Nucleus accumbens (tissue), 56 donors: ENCODE data around the gene LRCH1.
A peak's percentile ranks its signal among the peaks of the same experiment; 100 is the strongest.

ENCODE experiments used
- DNase-seq, 56 donors: peaks; one replicate each; lab custom pipeline; 2025; lab: John Stamatoyannopoulos, UW

Gene LRCH1

DNA sequence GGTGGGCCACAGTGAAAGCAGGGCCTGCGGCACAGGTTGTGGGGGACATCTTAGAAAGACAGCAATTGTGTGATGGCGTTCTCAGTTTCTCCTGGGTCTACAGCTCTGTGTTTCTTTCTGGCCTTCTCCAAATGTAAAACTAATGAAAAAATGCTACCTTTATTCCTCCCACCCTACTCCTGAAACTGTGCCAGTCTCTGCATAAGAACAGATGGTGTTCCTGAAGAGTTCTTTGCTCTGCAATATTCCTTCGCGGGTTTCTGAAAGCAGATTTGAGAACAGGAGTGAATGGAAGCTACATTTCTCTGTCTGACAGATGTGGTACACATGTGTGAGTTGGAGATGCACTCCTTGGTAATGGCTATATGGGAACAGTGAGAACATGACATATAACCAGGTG, 18.0 kb upstream of the LRCH1 start:
- no peak for DNase-seq

DNA sequence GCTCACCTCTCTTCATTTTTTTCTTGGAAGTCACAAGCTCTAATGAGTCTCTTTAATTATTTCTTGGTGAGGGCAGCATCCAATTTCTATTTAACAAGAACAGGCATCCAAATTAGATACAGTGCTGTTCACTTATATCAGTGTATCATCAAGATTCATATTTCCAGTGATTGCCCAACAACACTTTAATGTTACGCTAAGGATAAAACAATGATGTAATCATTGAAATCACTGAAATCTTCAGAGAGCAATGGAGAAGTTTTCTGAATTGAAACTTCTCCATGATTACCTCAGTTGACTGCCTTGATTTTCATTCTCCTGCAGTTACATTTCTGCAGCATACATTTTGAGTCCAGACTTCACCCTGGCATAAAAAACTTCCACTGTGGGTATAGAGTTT, 17.1 kb upstream of the LRCH1 start:
- no peak for DNase-seq

DNA sequence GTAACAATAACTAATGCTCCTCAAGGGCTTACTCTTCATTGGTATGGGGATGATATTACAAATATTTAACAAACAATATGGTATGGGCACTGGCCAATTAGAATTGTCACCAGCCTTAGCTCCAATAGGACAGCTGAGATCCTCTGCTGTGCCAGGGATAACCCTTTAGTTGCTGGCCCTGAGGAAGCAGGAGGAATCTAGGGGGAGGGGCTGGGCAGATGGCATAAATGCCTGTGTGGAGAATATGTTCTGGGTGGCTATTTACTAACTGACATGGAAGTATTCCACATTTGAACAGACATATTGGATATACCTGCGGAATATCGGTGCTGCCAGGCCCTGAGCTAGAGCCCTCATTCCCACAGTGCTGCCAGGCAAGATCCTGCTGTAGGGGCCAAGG, 16.6 kb upstream of the LRCH1 start:
- no peak for DNase-seq

DNA sequence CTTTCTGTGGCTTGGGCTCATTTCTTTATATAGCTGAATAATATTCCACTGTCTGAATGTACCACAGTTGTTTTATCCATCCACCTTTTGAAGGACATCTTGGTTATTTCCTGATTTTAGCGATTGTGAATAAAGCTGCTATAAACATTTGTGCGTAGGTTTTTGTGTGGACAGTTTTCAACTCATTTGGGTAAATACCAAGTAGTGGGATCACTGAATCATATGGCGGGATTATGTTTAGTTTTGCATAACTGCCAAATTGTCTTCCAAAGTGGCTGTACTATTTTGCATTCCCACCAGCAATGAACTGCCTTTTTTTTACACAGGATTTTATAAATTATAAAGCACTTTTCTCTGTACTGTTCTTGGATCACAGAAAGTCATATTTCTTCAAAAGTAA, 13.7 kb upstream of the LRCH1 start:
- no peak for DNase-seq

DNA sequence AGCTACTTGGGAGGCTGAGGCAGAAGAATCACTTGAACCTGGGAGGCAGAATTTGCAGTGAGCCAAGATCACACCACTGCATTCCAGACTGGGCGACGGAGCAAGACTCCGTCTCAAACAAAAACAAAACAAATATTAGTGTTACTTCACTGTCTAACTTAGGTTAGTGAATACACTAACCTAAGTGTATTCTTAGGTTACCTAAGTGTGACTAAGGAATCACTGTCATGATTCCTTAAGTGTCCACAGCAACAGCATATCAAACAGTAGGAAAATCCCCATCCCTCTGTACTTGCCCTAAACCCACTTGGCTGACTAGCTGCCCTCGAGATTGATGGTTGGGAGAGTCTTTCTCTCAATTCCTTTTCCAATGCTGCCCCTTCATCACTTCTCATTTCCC, 11.8 kb upstream of the LRCH1 start:
- no peak for DNase-seq

DNA sequence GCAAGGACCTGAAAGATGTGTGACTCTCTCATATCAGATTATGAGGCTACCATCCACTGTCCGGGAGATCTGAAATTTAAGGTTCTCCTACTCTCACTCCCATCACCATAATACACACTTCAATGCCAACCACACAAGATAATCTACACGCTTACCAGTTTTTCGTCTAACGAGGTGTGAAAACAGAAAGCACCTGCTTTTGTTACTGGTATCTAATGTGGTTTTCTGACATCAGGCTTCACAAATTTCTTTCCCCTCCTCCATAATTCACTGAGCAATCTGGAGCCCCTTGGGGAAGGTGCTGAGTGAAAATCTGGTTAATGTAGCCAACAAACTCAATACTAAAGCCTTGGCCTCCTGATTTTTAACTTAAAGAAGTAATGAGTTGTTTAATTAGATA, 10.1 kb upstream of the LRCH1 start:
- no peak for DNase-seq

DNA sequence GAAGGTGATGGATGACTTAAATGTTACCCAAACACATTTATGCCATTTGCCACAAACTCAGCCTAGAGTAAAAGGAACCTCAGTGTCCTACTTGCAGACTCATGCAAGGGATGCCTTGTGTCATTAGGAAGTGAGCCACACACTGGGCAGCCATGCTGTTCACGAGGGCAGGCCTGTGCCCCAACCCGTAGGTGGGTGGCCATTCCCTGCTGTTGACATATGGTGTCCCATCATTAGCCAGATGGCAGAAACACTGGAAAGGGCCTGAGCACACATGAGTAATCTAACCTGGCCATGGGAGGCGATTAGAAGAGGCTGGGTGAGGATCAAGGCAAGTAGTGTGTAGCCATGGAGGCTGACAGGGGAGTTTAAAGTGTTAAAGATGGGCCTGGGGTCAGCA, 9.7 kb upstream of the LRCH1 start:
- DNase-seq, result no peak

DNA sequence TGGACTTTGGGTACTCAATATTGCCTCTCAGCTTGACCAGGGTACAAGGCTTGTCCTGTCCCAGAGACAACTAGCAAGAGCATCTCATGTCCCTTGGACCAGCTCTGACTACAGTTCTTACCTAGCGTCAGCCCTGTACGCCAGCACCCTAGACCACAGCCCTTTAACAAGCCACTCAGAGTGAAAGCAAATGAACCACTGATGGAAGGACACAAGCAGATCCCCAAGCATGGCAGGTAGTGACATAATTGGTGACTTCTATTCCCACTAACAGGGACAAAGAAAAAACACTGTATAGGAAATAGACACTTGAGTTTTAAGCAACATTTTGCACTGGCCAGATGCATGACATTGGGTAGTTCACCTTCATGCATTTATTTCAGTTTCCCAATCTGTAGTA, 8.8 kb upstream of the LRCH1 start:
- DNase-seq, result no peak

DNA sequence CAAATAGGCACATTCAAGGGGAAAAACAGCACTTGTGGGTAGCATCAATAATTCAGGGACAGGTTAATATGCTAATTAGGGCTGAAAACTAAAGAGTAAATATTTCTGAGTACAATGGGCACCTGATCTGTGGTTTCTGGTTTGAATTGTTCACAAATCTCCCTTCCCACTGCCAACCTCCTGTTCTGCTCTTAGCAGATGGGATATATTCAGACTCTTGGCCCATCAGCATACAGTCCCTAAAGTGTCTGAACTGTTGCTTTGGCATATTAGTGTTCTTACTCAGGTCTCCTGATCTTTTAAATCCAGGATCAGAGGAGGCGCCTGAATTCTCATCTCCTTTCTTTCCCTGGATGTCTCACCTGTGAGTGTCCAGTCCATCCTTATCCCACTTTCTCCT, 8.2 kb upstream of the LRCH1 start:
- no peak for DNase-seq

DNA sequence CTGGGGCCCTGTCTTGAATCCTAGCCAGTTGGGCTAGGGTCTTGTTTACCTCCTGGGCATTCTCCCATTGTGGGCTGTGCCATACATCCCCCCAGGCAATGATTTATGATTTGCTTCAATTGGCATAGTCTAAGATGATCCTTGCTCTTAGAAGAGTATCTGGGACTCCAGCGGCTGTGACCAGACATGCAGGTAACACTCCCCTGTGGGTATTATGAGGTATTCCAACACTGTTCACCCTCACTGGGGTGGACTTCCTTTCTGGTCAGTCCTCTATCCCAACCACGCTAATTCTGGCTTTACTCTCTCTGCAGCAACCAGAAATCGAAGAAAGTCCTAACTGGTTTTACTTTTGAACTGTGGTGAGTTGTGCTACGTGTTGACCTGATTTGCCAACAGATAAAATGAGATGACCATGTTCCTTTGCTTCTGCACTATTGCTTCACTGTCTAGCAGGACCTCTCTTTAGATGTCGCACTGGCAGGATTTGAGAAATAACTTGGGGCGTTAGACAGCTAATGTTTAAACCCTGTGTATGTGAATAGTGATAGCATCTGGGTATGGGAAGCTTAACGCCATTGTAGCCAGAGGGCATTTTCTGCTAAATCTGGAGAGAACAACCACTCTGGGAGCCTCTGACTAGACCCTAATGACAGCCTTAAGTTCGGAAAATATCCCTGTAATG, 6.7 kb upstream of the LRCH1 start:
- DNase-seq, result no peak

DNA sequence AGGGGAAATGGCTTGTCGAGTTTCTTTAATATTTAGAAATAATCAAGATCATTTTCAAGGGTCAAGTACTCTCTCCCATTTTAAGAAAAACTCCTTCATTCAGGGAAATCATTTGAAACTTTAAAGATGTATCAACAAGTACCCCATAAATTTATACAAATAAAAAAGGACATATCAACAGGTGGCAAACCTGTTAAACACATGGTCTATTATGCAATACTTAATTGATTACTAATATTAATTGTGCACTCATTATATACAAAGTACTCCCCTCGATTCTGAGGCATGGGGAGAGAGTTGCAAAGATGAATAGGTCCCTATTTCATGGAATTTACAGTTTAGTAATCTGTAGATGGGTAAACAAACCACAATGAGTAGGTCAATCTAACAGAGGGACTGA, 2.1 kb upstream of the LRCH1 start:
- DNase-seq, result no peak

DNA sequence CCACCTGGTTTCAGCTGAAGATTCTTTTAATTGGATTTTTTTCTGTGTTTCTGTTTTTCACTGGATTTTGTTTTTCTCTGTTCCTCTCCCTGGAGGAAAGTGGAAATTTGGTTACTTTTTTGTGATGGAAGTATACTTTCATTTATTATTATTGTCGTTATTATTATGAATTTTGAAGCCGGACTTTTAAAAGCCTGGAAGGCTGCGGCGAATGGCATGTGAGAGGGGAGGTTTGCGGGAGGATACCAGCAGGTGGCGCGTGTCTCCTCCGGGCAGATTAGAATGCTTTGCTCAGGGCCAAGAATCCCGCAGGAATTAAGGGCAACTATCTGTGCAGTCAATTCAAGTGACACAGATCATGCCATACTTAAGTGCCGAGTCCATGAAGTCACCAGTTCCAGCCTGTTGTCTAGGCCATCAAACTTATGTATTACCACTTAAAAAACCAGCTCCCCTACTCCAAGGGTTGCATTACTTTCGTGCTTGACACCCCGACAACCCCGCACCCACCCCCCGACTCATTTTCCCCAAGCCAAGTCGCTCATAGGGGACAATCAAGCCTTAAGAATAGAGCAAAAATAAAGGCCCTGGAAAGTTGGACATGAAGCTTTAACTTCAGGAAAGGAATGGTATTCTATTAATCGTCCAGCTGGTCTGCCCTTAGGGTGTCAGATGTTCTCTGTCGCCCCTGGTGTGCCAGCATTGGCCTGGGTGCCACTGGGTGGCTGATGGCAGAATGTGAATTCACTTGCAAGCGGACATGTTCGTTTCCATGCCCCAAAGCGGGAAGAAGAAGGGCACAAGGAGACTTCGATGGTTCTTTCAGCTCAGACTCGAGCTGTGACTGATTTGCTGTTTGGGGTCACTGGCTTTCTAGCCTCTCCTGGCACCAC, 1.3 kb upstream of the LRCH1 start:
- peak in 39 of 56 donors; percentile 1 to 77 (median 24) for DNase-seq

DNA sequence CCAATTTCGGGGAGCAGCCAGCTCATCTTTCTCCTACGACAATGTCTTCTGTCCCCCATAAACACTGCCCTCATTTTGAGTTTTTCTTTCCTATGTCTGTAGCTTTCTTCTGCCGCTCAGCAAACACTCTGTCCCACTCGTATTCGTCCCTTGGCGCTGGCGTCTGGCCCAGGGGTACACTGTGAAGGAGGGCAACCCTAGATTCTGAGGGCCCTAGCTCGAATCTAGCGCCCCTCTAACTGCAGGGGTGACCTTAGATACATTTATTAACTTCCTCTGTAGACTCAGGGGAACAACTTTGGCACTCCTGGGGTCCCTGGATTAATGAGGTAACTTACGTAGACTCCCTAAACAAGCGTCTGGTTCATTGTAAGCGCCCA, 677 bp upstream of the LRCH1 start:
- DNase-seq, result peak in 1 of 56 donors; percentile 7

DNA sequence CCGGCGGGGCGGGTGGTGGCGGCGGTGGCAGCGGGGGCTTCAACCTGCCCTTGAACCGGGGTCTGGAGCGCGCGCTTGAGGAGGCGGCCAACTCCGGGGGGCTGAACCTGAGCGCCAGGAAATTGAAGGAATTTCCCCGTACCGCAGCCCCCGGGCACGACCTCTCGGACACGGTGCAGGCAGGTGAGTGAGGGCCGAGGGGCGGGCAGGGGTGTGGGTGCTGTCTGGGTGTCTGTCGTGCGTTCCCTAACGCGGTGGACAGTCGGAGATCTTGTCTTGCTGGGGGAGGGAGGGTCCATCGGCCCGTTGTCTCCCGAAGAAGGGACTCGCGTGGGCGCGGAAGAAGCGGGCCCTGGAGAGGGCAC, 533 bp downstream of the LRCH1 start:
- peak in 4 of 56 donors; percentile 21 to 54 (median 26) for DNase-seq

DNA sequence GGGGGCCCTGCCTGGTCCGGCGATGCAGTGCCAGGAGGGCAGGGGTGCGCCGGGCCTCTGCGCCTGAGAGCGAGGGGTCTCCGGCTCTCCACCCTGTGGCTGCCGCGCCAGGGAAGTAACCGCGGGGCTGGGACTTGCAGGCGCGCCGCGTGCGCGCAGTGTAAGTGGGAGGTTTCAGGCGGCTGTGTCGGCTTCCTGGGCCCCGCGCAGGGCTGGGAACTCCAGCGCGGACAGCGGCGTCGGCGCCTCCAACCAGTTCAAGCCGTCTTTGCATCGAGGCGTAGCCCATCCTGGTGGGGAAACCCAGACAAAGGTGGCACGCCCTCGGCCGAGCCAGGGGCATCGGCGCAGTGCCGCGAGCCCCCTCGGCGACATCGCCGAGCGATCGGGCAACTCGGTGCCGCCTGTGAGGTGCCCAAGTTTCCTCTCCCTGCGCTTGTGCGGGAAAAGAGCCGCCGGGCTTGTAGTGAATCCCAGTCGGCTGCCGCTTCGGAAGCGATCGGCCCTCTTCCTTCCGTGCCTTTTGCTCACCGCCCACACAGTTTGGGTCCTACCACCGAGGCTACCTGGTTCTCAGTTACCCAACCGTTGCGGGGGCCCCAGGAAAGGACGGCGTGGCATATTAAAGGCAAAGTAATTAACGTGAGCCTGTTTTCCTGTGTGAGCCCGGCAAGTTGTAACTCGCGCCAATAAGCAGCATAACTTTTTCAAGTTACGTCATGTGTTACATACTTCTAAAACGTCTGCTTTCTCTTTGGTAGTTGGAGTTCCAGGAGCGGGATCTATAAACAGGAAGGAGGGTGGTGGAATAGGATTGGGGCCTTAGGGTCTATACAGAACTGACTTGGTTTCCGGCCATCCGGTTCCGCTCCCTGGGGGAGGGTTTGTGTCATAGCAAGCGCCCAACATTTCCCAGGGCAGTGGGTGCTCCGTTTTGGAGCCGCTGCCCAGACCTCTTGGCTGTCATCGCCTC, 1.2 kb downstream of the LRCH1 start:
- DNase-seq, result peak in 34 of 56 donors; percentile 8 to 61 (median 26)

DNA sequence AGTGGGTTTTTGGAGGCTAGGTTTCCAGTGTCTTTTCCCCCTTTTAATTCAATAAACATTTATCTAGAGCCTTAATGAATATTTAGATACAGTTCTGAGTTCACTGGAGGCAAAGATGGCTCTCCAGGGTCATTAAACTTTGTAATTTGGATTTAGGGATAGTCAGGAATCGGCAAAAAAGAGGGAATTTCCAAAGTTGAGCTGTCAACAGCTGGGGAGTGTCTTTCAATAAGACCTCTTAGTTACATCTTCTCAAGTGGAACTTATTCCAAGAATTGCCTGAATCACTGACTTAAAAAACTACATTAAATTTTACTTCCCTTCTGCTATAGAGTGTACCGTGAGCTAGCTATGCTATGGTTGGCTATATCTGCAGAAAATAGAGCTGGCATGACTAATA, 2.0 kb downstream of the LRCH1 start:
- DNase-seq, result no peak

DNA sequence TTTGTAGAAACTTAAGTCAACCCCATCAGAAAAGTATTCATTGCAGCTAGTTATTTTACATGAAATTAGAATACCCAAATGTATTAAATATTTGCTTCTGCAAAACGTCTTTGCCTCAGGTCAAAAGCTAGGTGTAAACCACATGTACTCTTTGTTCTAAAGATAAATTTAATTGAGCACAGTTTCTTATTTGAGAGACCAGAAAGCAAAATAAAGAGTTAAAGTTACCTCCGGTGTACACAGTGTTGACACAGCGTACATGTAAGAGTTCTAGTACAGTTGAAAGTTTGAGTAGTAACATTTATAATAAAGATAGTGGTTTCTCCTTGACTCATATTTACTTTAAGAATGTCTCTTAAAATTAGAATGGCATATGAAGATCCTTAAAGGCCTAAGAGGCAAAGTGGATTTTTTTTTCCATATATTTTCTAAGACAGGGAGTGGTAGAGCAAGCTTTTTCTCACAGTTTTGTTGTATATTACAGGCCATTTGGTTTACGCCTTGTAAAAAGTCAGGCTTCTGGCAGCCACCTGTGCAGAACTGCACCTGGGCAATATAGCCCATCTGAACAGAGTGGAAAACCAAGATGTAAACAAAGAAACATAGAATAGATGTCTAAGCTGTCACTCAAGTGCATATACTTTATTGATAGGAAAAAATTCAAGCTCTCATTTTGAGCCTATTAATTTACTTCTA, 2.9 kb downstream of the LRCH1 start:
- no peak for DNase-seq

DNA sequence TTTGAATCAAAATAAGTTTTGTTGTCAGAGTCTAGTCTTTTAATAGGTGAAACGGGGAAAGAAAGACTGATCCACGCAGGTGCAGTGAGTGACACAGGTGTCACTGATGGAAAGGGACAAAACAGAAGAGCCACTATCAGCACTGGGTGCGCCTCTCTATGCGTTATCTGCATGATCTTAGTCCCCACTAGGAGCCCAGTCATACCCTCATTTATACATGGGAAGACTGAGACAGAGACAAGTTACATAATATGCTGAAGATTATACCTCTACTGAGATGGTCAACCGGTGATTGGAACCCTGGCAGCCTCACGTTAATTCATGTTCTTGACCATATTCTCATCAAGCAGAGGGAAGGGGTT, 3.4 kb downstream of the LRCH1 start:
- no peak for DNase-seq

DNA sequence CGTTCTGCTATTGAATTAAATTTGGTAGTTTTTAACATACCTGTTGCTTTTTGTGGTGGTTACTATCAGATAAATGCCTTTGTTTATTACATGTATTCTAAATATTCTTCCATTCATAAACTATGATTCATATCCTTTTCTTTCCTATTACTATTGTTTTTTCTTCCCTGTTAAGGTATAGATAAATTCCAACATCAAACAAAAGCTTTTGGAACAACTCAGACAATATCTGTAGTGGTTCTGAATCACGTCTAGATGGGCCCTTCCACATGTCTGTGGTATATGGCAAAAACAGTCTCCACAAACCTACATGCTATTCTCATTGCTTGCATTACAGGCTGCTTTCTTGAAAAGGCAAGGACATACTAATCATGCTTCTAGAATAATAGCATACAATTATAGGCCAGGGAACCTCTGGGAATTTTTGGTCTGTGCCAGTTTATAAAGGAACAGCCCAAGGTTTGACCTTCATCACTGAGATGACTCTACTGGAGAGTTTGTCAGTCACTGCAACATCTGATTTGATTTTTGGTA, 6.4 kb downstream of the LRCH1 start:
- DNase-seq, result no peak

DNA sequence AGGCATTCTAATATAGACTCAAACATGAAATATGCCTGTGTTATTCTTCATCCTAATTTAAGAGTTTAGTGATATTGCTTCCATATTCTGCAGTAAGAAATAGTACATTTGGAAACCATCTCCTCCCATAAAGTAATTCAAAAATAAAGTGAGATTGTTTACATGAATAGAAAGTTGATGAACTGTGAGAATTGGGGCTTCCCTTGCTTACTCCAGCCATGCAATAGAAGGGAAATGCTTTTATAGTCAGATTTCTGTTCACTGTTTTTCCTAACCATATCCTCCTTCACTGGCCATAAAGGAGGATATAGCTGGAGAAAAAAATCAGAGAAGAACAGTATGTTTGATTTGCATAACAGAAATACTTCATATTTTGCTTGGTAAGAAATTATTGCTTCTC, 7.8 kb downstream of the LRCH1 start:
- DNase-seq, result no peak
